ENCODE data around the gene IFITM1. TPM values are rescaled to one million over a fixed set of nuclear protein-coding genes. Genes with fewer than 3 reads are reported as not detected.

Gene IFITM1
- total and polyA plus RNA-seq, 2 donors (not counting 3 experiments of a cell fraction or from before 2014, with no cell fraction given) = 11.5 to 24.6 TPM

GRCh38 chr11:270451-271318 lies 43.2 kb upstream of the IFITM1 start:
- FAIRE-seq (no peak), DNase-seq (ENCODE audit: low read depth, low spot score) (no peak)
- Histone ChIP-seq H3K27me3 (ENCODE audit: control insufficient read depth in 2 of 2, insufficient read depth in 2 of 2, low read length in 2 of 2) (peaks cover 11 to 12% of the 10 kb centered on the region in 2 experiments), H3K9me3 (replicated peaks; ENCODE audit: control insufficient read depth, insufficient read depth, low read length) (no peaks in the 10 kb centered on the region), H3K9me1 (replicated peaks; ENCODE audit: control insufficient read depth, extremely low read depth, insufficient read depth, low read length) (no peaks in the 10 kb centered on the region), H3K4me1 (ENCODE audit: control insufficient read depth, extremely low read depth, insufficient read depth, low read length) (no peaks in the 10 kb centered on the region), H3K9ac (replicated peaks; ENCODE audit: extremely low read depth, insufficient read depth, low read length) (no peak overlapping the region), H3K79me2 (ENCODE audit: control insufficient read depth, insufficient read depth, low read length) (no peaks in the 10 kb centered on the region), H3K27ac (ENCODE audit: insufficient read depth, low read depth, low read length) (no peak overlapping the region), H3K36me3 (ENCODE audit: control insufficient read depth in 2 of 2, extremely low read depth in 1 of 2, insufficient read depth in 2 of 2, low read length in 2 of 2) (no peaks in the 10 kb centered on the region), H2AFZ (ENCODE audit: low read depth, low read length) (no peak overlapping the region), H3K4me3 (replicated peaks in 1 of 3; ENCODE audit: insufficient read depth in 1 of 3, low read depth in 1 of 3, low read length in 3 of 3) (no peak overlapping the region), H4K20me1 (replicated peaks; ENCODE audit: control insufficient read depth, extremely low read depth, insufficient read depth, low read length) (no peaks in the 10 kb centered on the region), H3K4me2 (ENCODE audit: insufficient read depth, low read length) (no peak overlapping the region)
- TF ChIP-seq CTCF (IDR thresholded peaks at IDR 0.05; ENCODE audit: extremely low read depth in 1 of 2, insufficient read depth in 1 of 2, low read depth in 1 of 2, low read length in 2 of 2) (no peak), POLR2AphosphoS5 (IDR thresholded peaks at IDR 0.05; ENCODE audit: insufficient read depth, low read depth, low read length) (no peak), GATA2 (IDR thresholded peaks at IDR 0.05; ENCODE audit: insufficient read depth, insufficient read length, low read depth, low read length) (no peak), POLR2A (IDR thresholded peaks at IDR 0.05; ENCODE audit: low read depth, low read length) (no peak), MYC (IDR thresholded peaks at IDR 0.05; ENCODE audit: low read depth, low read length) (no peak), EZH2 (IDR thresholded peaks at IDR 0.05; ENCODE audit: borderline replicate concordance, low read depth, low read length, severe bottlenecking) (no peak), MAX (IDR thresholded peaks at IDR 0.05; ENCODE audit: insufficient read depth, insufficient read length) (no peak), FOS (IDR thresholded peaks at IDR 0.05; ENCODE audit: borderline replicate concordance, insufficient read depth, low read length) (no peak), JUN (IDR thresholded peaks at IDR 0.05; ENCODE audit: borderline replicate concordance, insufficient read depth, insufficient read length, low read depth) (no peak)
- POLR2A ChIA-PET = no interaction called here
- BruUV-seq (replicated peaks) = no TSS peak
- CTCF ChIA-PET = interaction anchor here (0.9 to 2.6 kb wide), 2 partner anchors 12 to 20 kb away, joined by 3 to 10 read pairs; no protein-coding TSS in a partner anchor
- intact Hi-C loops (cut with micrococcal nuclease) = no loop called here
- dilution Hi-C loops (cut with MboI; ENCODE audit: extremely low pct_ligation_motif_present, low sequenced_read_pairs) = no loop called here
